ENCODE measurements around the gene MYH10.

MYH10 gene

GRCh38 chr17:8479431-8479947 lies 151.0 kb downstream of the MYH10 start:
- Histone ChIP-seq H4K20me1 (ENCODE audit: insufficient read depth, low read length) (no peaks in the 10 kb centered on the region), H3K36me3 (replicated peaks; ENCODE audit: insufficient read depth, low read length) (peaks cover 17% of the 10 kb centered on the region), H3K27ac (ENCODE audit: low read length) (no peak overlapping the region)

DNA sequence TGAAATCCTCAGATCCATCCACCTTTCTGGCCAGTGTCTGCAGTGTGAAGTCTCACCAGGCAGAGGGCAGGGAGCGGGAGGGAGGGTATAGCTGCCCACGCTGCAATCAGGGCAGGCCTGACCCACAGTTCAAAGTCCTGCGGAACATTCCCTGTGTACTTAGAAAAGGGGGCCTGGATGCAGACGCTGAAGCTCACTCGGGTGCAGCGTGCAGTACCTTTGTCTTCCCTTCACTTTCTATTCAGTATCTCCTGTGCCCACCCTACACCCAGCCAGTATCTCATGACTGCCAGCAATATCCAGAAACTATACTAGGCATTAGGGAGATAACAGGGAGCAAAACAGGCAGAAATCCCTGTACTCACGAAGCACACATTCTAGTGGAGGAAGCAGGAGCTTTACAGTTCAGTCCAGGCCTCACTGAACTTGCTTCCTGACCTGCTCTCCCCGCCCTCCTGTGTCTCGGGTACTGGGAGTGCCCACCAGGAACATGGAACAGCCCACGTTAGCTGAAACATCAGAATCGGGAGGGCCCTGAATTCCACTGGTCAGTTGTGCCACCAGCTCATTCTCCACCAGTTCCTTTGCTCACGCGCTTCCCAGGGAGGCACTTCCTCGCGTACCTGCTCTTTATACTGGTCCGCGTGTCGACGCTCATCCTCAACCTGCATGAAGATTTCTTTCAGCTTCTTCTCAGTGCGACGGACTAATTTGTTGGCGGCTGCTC lies 152.6 kb downstream of the MYH10 start:
- no peaks in the 10 kb centered on the region for H4K20me1 ChIP-seq (ENCODE audit: insufficient read depth, low read length)
- no peak for DNase-seq
- H3K4me3 ChIP-seq (ENCODE audit: low read length), result no peak overlapping the region
- H3K36me3 ChIP-seq (replicated peaks; ENCODE audit: insufficient read depth, low read length), result peaks cover 15% of the 10 kb centered on the region; the same call in 1 of the 2 replicates
- no peaks in the 10 kb centered on the region for H3F3A ChIP-seq (ENCODE audit: insufficient read depth, low read length)
- no peaks in the 10 kb centered on the region for H3K9me2 ChIP-seq (replicated peaks; ENCODE audit: insufficient read depth, low read length)
- no peaks in the 10 kb centered on the region for H3K9me3 ChIP-seq (replicated peaks; ENCODE audit: insufficient read depth, low read length)
- no peaks in the 10 kb centered on the region for H3K27me3 ChIP-seq (replicated peaks; ENCODE audit: insufficient read depth, low read length)
- no peaks in the 10 kb centered on the region; the same call in 1 of the 2 replicates for H3K79me2 ChIP-seq (ENCODE audit: low read length)
- H3K27ac ChIP-seq (ENCODE audit: low read length), result no peak overlapping the region
- H2AFZ ChIP-seq (ENCODE audit: low read length), result no peak overlapping the region
- TF ChIP-seq EZH2phosphoT487 (IDR thresholded peaks at IDR 0.05; ENCODE audit: low read length), result no peak
- no peak for TF ChIP-seq EZH2 (optimal IDR thresholded peaks at IDR 0.05; ENCODE audit: low read depth, low read length)
- TF ChIP-seq, protein P1, sequence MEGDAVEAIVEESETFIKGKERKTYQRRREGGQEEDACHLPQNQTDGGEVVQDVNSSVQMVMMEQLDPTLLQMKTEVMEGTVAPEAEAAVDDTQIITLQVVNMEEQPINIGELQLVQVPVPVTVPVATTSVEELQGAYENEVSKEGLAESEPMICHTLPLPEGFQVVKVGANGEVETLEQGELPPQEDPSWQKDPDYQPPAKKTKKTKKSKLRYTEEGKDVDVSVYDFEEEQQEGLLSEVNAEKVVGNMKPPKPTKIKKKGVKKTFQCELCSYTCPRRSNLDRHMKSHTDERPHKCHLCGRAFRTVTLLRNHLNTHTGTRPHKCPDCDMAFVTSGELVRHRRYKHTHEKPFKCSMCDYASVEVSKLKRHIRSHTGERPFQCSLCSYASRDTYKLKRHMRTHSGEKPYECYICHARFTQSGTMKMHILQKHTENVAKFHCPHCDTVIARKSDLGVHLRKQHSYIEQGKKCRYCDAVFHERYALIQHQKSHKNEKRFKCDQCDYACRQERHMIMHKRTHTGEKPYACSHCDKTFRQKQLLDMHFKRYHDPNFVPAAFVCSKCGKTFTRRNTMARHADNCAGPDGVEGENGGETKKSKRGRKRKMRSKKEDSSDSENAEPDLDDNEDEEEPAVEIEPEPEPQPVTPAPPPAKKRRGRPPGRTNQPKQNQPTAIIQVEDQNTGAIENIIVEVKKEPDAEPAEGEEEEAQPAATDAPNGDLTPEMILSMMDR (IDR thresholded peaks at IDR 0.05; ENCODE audit: low read length), result no peak
- no peak overlapping the region for H3K4me2 ChIP-seq (ENCODE audit: low read depth, low read length)
- no peaks in the 10 kb centered on the region for H3K4me1 ChIP-seq (ENCODE audit: low read length)
- no peak overlapping the region for H3K9ac ChIP-seq (ENCODE audit: low read length)

More at GRCh38 chr17:8479431-8479947, 151.0 kb downstream of the MYH10 start:
- Histone ChIP-seq H3K9me2 (replicated peaks; ENCODE audit: insufficient read depth, low read length) (no peaks in the 10 kb centered on the region), H3K9ac (ENCODE audit: low read length) (no peak overlapping the region), H3K79me2 (ENCODE audit: low read length) (no peaks in the 10 kb centered on the region; the same call in 1 of the 2 replicates), H3K4me3 (ENCODE audit: low read length) (no peak overlapping the region), H3K27me3 (replicated peaks; ENCODE audit: insufficient read depth, low read length) (no peaks in the 10 kb centered on the region), H3K4me2 (ENCODE audit: low read depth, low read length) (no peak overlapping the region), H2AFZ (ENCODE audit: low read length) (no peak overlapping the region), H3F3A (ENCODE audit: insufficient read depth, low read length) (no peaks in the 10 kb centered on the region), H3K9me3 (replicated peaks; ENCODE audit: insufficient read depth, low read length) (no peaks in the 10 kb centered on the region), H3K4me1 (ENCODE audit: low read length) (no peaks in the 10 kb centered on the region)
- DNase-seq, result no peak
- no peak for TF ChIP-seq EZH2 (optimal IDR thresholded peaks at IDR 0.05; ENCODE audit: low read depth, low read length)

- TF ChIP-seq EZH2 (optimal IDR thresholded peaks at IDR 0.05; ENCODE audit: low read depth, low read length) (no peak), EZH2phosphoT487 (IDR thresholded peaks at IDR 0.05; ENCODE audit: low read length) (no peak)
- TF ChIP-seq, protein P1 (IDR thresholded peaks at IDR 0.05; ENCODE audit: low read length), result no peak
- Histone ChIP-seq H3K9me3 (replicated peaks; ENCODE audit: insufficient read depth, low read length) (no peaks in the 10 kb centered on the region), H3K27me3 (replicated peaks; ENCODE audit: insufficient read depth, low read length) (no peaks in the 10 kb centered on the region), H2AFZ (ENCODE audit: low read length) (no peak overlapping the region), H4K20me1 (ENCODE audit: insufficient read depth, low read length) (no peaks in the 10 kb centered on the region), H3K79me2 (ENCODE audit: low read length) (no peaks in the 10 kb centered on the region; the same call in 1 of the 2 replicates), H3K9ac (ENCODE audit: low read length) (no peak overlapping the region), H3K4me2 (ENCODE audit: low read depth, low read length) (no peak overlapping the region), H3K9me2 (replicated peaks; ENCODE audit: insufficient read depth, low read length) (no peaks in the 10 kb centered on the region), H3K36me3 (replicated peaks; ENCODE audit: insufficient read depth, low read length) (0 out of 2 replicates have a peak, but pooled peaks cover 15% of the 10 kb centered on the region), H3K4me1 (ENCODE audit: low read length) (no peaks in the 10 kb centered on the region), H3K4me3 (ENCODE audit: low read length) (no peak overlapping the region), H3F3A (ENCODE audit: insufficient read depth, low read length) (no peaks in the 10 kb centered on the region), H3K27ac (ENCODE audit: low read length) (no peak overlapping the region)
- no peak for DNase-seq
Observed at GRCh38 chr17:8477171-8477570, 153.4 kb downstream of the MYH10 start.

DNA sequence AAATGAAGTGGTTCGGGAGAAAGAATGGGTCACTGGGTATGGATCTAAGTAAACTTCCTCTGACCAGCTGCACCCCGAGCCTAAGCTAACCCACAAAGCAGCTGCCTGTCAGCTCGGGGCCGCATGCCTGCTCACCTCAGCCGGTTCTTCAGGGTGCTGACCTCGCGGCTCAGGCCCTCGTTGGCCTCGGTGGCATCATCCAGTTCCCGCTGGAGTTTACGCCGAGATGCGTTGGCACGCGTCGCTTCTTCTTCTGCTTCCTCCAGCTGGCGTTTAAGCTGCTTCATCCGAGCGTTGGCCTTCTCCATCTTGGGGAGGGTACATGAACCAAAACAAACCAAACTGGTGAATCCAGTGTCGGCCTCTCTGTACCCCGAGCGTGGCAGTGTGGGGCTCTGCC lies 153.8 kb downstream of the MYH10 start:
- H3K27ac ChIP-seq (ENCODE audit: low read length), result no peak overlapping the region
- no peaks in the 10 kb centered on the region for H3F3A ChIP-seq (ENCODE audit: insufficient read depth, low read length)
- H4K20me1 ChIP-seq (ENCODE audit: insufficient read depth, low read length), result no peaks in the 10 kb centered on the region

More for the DNA sequence above, 153.8 kb downstream of the MYH10 start:
- H3K9me2 ChIP-seq (replicated peaks; ENCODE audit: insufficient read depth, low read length), result no peaks in the 10 kb centered on the region
- DNase-seq, result no peak
- no peak for TF ChIP-seq EZH2phosphoT487 (IDR thresholded peaks at IDR 0.05; ENCODE audit: low read length)
- no peak for TF ChIP-seq EZH2 (optimal IDR thresholded peaks at IDR 0.05; ENCODE audit: low read depth, low read length)
- TF ChIP-seq, protein P1 (IDR thresholded peaks at IDR 0.05; ENCODE audit: low read length), result no peak
- H3K27me3 ChIP-seq (replicated peaks; ENCODE audit: insufficient read depth, low read length), result no peaks in the 10 kb centered on the region
- no peak overlapping the region for H3K9ac ChIP-seq (ENCODE audit: low read length)
- H2AFZ ChIP-seq (ENCODE audit: low read length), result no peak overlapping the region
- no peaks in the 10 kb centered on the region for H3K9me3 ChIP-seq (replicated peaks; ENCODE audit: insufficient read depth, low read length)
- H3K4me2 ChIP-seq (ENCODE audit: low read depth, low read length), result no peak overlapping the region
- H3K4me3 ChIP-seq (ENCODE audit: low read length), result no peak overlapping the region
- no peaks in the 10 kb centered on the region for H3K4me1 ChIP-seq (ENCODE audit: low read length)
- 0 out of 2 replicates have a peak, but pooled peaks cover 15% of the 10 kb centered on the region for H3K36me3 ChIP-seq (replicated peaks; ENCODE audit: insufficient read depth, low read length)
- no peaks in the 10 kb centered on the region; the same call in 1 of the 2 replicates for H3K79me2 ChIP-seq (ENCODE audit: low read length)

Measured in MM.1S (cell line).